ENCODE results near the gene TNFSF12.

The TNFSF12 gene

DNA sequence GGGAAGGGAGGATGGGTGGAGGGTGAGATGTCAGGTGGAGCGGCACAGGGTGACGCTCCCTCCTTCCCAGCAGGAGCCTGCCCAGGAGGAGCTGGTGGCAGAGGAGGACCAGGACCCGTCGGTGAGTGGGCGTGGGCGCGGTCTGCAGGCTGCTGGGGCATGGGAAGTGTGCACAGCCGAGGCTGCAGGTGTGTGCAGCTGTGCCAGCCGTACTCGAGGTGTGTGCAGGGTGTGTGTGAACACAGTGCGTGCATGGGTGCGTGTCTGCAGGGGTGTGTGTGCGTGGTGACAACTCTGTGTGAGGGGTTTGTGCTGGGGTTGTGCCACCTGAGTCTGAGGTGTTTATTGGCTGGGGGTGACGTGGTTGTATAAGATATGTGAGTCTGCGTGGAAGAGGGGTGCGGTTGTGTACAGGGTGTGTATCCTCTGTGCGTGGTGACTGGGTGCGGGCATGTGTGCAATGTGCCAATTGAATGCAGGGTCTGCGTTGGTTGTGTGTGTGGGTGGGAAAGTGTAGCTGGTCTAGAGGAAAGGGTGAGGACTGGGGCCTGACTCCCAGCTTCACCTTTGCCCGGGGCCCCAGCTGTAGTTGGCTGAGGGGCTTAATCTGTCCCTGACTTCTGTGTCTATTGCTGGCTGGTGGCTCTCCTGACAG, 670 bp downstream of the TNFSF12 start:
- DNase-seq = no peak

DNA sequence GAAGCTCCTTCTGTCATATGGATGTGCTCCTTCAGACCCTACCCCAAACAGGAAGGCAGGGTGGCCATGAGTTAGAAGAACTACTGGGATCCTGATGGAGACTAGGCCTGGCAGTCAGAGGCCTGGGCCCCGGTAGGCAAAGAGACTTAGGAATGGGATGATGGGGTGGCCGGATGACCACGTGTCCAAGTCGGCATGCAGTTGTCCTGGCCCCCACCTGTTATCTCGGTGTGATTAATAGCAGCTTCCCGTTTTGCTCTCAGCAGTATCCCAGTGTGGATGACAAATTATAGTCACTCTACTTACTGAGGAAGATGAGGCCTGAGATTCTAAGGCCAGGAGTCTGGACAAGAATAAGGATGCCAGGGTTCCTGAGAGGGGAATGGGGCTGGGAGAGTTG, 1.5 kb downstream of the TNFSF12 start:
- DNase-seq = no peak

DNA sequence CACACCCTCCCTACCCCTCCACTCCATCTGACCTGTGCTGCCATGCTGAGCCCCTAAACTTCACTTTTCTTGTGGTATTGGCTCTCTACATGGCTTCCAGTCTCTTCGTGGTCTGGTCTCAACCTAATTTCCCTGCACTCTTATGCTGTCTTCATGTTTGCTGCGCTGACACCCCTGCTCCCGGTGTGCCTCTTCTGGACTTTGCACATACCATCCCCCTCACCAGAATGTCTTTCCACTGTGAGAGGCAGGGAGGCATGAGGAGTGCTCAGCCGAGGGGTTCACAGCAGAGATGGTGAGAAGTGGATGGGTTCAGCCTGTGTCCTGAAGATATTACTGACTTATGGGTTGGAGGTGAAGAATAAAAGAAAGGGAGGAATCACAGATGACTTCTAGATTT, 2.5 kb downstream of the TNFSF12 start:
- no peak for DNase-seq

DNA sequence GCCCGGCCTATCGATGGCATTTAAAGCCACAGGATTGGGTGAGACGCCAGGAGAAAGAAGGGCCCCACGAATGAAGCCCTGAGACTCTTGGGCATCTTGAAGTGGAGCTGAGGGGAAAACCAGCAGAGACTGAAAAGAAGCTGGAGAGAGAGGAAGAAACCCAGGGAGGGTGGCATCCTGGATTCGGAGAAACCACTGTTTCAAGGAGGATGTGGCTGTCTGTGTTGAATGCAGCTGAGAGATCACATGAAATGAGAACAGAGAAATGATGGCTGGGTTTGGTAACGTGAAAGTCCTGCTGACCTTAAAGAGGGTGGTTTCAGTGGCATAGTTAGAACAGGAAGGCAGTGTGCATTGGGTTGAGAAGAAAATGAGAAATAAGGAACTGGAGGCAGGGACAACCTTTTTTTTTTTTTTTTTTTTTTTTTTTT, 3.8 kb downstream of the TNFSF12 start:
- no peak for DNase-seq

DNA sequence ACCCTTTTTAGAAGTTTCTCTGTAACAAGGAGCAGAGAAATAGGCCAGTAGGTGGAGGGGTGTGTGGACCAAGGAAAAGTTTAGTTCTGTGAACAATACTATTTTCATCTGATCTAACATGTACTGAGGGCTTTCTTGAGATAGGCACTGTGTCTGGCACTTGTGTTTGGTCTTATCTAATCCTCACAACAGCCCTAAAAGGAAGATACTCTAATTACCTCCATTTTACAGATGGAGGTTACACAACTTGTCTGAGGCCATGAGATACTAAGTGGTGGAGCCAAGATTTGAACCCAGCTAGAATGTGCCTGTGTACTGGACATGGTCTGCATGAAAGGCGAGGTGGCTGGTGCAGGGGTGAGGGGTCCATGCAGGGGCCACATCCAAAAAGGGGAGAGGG, 4.5 kb downstream of the TNFSF12 start:
- no peak for DNase-seq

DNA sequence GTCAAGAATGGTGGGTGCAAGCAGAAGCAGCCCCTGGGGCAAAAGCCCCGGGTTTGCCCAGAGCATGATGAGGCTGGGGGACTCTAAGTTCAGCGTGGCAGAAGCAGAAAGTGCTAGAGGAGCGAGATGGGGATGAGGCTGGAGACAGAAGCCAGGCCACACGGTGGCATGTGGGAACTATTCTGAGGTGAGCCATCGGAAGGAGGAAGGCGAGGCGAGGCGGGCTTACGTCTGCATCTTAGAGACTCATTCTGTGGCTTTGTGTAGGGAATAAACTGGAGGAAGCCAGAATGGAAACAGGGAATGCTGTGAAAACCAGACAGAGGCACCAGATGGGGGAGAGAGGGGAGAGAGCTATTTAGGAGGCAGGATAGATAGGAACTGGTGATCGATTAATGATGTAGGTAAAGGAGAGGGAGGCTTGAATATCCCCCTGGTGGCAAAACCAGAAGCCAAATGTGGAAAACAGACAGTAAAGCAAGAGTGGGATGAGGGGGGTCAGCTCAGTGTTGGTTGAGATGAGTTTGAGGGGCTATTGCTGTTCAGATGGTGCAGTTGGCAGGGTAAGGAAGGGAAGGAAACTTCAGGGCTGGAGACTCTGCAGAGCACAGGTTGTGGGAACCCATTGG, 6.6 kb downstream of the TNFSF12 start:
- DNase-seq = no peak

DNA sequence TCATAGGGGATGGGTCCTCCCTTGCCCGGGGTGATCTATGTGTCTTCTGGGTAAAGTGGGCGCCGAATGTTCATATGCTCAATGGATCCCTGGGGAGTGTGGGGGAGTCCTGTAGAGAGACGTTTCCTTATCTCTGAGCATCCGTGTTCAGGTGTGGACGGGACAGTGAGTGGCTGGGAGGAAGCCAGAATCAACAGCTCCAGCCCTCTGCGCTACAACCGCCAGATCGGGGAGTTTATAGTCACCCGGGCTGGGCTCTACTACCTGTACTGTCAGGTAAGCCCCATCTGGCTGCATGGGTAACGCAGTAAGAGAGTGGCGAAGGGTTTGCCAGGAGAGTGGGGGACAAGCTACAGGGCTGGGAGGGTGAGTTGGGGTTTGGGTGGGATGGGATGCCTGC, 7.8 kb downstream of the TNFSF12 start:
- DNase-seq = no peak

DNA sequence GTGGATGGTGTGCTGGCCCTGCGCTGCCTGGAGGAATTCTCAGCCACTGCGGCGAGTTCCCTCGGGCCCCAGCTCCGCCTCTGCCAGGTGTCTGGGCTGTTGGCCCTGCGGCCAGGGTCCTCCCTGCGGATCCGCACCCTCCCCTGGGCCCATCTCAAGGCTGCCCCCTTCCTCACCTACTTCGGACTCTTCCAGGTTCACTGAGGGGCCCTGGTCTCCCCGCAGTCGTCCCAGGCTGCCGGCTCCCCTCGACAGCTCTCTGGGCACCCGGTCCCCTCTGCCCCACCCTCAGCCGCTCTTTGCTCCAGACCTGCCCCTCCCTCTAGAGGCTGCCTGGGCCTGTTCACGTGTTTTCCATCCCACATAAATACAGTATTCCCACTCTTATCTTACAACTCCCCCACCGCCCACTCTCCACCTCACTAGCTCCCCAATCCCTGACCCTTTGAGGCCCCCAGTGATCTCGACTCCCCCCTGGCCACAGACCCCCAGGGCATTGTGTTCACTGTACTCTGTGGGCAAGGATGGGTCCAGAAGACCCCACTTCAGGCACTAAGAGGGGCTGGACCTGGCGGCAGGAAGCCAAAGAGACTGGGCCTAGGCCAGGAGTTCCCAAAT, 8.4 kb downstream of the TNFSF12 start:
- DNase-seq = no peak

DNA sequence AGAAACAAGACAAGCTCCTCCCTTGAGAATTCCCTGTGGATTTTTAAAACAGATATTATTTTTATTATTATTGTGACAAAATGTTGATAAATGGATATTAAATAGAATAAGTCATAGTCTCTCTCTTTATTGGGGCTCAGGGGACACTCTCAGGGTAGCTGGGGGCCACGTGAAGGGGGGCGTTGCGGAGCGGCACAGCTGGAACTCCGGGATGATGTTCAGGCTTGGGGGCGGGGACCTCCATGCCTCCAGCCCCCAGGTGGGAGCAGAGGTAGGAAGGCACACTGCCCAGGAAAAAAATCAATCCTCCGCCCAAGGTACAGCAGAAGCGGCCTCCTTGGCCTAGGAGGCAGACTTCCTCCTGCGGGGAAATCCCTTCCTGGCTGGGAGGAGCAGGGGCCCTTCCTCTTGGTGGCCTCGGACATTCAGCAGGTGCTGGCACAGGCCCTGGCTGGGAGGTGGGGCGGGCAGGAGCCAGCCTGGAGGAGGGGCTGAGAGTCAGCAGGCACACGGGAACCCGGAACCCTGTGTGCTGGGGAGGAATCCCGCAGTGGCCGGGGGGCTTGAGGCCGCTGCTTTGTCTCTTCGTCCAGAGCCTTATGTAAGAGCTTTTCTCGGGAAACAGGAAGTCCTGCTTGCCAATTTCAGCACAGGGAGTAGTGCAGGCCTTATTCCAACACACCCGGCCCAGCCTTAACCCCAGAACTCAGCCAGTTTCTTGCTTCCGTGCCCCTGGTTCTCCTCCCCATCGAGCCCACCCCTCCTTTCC, 9.1 kb downstream of the TNFSF12 start:
- no peak for DNase-seq

DNA sequence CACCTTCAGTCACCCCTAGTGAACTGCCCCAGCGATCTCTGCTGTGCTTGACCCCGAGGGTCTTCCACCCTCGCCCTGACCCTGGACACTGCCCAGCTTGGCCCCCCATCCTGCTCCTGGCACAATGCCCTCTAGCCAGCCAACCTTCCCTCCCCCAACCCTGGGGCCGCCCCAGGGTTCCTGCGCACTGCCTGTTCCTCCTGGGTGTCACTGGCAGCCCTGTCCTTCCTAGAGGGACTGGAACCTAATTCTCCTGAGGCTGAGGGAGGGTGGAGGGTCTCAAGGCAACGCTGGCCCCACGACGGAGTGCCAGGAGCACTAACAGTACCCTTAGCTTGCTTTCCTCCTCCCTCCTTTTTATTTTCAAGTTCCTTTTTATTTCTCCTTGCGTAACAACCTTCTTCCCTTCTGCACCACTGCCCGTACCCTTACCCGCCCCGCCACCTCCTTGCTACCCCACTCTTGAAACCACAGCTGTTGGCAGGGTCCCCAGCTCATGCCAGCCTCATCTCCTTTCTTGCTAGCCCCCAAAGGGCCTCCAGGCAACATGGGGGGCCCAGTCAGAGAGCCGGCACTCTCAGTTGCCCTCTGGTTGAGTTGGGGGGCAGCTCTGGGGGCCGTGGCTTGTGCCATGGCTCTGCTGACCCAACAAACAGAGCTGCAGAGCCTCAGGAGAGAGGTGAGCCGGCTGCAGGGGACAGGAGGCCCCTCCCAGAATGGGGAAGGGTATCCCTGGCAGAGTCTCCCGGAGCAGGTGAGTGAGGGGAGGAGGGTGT, 9.9 kb downstream of the TNFSF12 start, which contains the start of gene TNFSF13:
Gene TNFSF13, plus strand, starts transcription at position 207 of the 776 bp plus-strand sequence. Its CDS starts 290 bp downstream, at position 497.
- DNase-seq = no peak

DNA sequence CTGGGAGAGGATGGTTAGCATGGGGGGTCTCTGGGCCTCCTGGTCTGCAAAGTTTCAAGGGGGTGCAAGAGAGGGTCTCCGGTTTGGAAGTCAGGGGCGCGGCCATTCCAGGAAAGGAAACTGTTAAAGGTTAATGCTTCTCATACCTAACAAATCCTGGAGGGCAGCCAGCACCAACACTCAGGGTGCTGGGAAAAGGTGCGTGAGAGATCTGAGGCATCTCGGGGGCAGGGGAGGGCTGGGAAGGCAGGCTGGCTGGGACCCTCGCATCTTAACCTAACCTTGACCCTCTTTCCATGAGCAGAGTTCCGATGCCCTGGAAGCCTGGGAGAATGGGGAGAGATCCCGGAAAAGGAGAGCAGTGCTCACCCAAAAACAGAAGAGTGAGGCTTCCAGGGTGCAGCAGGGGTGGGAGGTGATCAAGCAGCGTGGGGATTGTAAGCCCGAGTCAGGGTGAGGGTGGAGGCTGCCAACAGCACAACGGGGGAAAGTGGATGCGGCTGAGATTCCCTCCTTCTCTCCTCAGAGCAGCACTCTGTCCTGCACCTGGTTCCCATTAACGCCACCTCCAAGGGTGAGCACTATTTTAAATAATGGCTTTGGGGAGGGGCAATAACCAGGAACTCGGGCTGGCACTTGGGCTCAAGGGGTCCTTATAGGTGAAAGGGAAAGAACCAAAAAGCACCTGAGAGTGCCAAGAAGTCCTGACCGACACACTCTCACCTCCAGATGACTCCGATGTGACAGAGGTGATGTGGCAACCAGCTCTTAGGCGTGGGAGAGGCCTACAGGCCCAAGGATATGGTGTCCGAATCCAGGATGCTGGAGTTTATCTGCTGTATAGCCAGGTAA, 10.7 kb downstream of the TNFSF12 start:
- DNase-seq = no peak

DNA sequence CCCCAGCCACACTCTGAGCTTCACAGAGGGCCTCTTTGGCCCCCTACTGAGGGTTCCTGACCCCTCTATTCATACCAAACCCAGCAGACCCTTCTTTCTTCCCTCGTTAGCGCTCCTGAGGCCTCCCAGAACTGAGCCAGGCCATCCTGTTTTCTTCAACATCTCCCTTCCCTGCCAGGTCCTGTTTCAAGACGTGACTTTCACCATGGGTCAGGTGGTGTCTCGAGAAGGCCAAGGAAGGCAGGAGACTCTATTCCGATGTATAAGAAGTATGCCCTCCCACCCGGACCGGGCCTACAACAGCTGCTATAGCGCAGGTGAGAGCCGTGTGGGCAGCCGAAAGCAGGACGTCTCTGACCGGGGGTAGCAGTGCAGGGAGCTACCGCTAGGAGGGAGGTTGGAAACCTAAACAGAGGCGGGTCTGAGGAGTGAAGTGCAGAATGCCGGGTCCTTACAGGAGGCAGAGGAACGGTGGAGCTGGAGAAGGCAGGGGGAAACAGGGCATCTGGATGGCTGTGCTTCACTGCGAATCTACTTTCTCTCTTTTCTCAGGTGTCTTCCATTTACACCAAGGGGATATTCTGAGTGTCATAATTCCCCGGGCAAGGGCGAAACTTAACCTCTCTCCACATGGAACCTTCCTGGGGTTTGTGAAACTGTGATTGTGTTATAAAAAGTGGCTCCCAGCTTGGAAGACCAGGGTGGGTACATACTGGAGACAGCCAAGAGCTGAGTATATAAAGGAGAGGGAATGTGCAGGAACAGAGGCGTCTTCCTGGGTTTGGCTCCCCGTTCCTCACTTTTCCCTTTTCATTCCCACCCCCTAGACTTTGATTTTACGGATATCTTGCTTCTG, 11.5 kb downstream of the TNFSF12 start:
- DNase-seq = no peak

DNA sequence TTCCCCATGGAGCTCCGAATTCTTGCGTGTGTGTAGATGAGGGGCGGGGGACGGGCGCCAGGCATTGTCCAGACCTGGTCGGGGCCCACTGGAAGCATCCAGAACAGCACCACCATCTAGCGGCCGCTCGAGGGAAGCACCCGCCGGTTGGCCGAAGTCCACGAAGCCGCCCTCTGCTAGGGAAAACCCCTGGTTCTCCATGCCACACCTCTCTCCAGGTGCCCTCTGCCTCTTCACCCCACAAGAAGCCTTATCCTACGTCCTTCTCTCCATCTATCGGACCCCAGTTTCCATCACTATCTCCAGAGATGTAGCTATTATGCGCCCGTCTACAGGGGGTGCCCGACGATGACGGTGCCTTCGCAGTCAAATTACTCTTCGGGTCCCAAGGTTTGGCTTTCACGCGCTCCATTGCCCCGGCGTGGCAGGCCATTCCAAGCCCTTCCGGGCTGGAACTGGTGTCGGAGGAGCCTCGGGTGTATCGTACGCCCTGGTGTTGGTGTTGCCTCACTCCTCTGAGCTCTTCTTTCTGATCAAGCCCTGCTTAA, 12.2 kb downstream of the TNFSF12 start:
- peak; percentile 42 for DNase-seq

DNA sequence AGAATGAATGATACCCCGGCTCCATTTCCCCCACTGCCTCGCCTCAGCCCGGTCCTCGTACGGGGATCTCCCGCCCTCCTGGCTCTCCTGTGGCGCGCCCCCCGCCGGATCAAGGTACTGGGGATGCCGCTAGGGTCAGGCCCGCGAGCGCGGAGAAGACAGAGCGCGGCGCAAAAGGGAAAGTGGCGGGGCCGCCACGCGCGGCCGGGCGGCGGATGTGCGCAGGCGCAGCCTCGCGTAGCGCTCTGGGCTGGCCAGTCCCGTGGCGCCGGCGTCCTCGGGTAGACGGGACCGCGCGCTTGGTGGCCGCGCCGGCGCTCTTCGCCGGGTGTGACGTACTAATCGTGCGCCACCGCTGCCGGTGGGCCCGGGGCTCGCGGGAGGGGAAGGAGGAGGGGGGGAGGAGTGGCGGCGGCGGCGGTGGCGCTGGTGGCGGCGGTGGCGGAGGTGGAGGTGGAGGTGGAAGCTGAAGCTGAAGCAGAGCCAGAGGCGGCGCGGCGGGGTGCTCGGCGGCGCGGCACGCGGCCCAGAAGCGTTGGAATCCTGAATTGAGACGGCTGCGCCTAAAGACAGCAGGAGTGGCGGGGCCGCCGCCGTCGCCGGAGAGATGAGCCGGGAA, 12.8 kb downstream of the TNFSF12 start, which contains the start of gene SENP3:
Gene SENP3, plus strand, starts transcription at position 331 of the 619 bp plus-strand sequence. CDS start 1,158 bp downstream, outside the sequence.
- no peak for DNase-seq

DNA sequence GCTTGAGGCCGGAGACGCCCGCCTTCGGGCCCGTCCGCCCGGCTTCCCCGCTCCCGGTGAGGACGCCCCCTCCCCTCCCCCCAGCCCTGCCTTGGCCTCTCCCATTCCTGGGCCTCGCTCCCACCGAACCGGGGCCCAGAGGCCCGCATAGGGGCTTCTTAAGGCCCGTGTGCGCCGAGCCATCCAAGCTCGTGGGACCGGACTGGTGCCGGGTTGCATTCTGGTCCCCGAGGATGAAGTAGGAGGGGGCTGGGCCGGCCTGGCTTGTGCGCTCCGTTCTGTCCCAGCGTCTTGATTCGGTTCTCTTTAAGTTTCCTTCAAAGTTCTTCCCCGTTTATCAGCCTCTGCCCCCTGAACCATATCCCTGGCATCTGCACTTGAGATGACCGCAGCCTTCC, 13.3 kb downstream of the TNFSF12 start:
- DNase-seq = no peak

DNA sequence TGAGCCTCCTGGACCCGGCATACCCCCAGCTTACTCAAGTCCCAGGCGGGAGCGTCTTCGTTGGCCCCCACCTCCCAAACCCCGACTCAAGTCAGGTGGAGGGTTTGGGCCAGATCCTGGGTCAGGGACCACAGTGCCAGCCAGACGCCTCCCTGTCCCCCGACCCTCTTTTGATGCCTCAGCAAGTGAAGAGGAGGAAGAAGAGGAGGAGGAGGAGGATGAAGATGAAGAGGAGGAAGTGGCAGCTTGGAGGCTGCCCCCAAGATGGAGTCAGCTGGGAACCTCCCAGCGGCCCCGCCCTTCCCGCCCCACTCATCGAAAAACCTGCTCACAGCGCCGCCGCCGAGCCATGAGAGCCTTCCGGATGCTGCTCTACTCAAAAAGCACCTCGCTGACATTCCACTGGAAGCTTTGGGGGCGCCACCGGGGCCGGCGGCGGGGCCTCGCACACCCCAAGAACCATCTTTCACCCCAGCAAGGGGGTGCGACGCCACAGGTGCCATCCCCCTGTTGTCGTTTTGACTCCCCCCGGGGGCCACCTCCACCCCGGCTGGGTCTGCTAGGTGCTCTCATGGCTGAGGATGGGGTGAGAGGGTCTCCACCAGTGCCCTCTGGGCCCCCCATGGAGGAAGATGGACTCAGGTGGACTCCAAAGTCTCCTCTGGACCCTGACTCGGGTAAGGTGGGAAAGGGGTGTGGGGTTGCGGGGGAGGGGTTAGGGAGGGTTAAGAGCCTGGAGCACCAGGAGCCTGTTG, 14.4 kb downstream of the TNFSF12 start:
- no peak for DNase-seq

DNA sequence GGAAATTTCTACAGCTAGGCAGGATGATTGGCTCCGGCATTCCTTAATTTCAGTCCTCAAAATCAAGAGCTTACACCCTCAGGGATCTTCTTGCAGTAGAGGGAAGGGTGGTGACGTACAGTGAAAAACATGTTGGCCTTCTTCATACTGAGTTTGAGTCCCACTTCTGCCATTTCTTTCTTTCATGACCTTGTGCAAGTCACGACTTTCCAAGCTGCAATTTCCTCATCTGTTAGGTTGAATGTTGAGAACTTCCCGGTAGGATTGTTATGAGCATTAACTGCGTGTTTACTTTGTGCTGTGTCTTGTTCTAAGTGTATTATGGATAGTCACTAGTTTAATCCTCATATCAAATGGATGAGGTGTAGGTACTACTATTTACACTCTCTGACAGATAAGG, 20.7 kb downstream of the TNFSF12 start:
- no peak for DNase-seq

DNA sequence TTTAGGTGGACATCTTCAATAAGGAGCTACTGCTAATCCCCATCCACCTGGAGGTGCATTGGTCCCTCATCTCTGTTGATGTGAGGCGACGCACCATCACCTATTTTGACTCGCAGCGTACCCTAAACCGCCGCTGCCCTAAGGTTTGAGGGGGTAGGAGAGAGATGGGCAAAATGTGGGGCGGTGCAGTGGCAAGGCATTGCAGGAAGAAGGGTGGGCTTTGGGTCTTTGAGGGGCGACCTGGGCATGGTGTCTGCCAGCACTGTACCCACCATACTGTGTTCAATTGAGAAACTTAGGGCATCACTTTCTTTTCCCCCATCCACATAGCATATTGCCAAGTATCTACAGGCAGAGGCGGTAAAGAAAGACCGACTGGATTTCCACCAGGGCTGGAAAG, 21.5 kb downstream of the TNFSF12 start:
- no peak for DNase-seq

DNA sequence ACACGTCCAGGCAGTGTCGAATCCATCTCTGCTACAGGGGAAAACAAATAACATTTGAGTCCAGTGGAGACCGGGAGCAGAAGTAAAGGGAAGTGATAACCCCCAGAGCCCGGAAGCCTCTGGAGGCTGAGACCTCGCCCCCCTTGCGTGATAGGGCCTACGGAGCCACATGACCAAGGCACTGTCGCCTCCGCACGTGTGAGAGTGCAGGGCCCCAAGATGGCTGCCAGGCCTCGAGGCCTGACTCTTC, 23.4 kb downstream of the TNFSF12 start:
- DNase-seq = no peak
